Smooth muscle cell (in vitro differentiated cells): ENCODE results near the gene USP12. TPM values are rescaled to one million over a fixed set of nuclear protein-coding genes. Genes with fewer than 3 reads are reported as not detected.
"Not testable (repeated sequence)": the region's sequence is repeated elsewhere in the genome, so short reads cannot be mapped to it uniquely, and the experiment has no call there.

Source experiments
- DNase-seq: peaks from one replicate; lab custom pipeline; 2025; ENCODE audit not compliant: unreplicated experiment; lab: John Stamatoyannopoulos, UW
- H2AFZ ChIP-seq: fragments of 200-600 bp; sonication (generic); 2 replicates; pipeline ENCODE4 v1.6.0; 2016; ENCODE audit warnings: antibody characterized with exemption, low read depth, mild to moderate bottlenecking
- H3F3A ChIP-seq: fragments of 200-600 bp; sonication (generic); 2 replicates; pipeline ENCODE4 v1.6.0; 2017; ENCODE audit warnings: antibody characterized with exemption, low read depth
- H3K27ac ChIP-seq: fragments of 200-600 bp; sonication (generic); 2 replicates; pipeline ENCODE4 v1.5.1; 2016; ENCODE audit warnings: low read depth, mild to moderate bottlenecking
- H3K27me3 ChIP-seq: fragments of 200-600 bp; sonication (generic); 2 replicates; pipeline ENCODE4 v1.6.1; 2016; ENCODE audit warnings: low read depth, mild to moderate bottlenecking
- H3K36me3 ChIP-seq: fragments of 200-600 bp; sonication (generic); 2 replicates; pipeline ENCODE4 v1.5.1; 2016; ENCODE audit warnings: low read depth
- H3K4me1 ChIP-seq: fragments of 200-600 bp; sonication (generic); 2 replicates; pipeline ENCODE4 v1.5.1; 2016; ENCODE audit warnings: low read depth
- H3K4me2 ChIP-seq: fragments of 200-600 bp; sonication (generic); 2 replicates; pipeline ENCODE4 v1.6.0; 2016; ENCODE audit warnings: mild to moderate bottlenecking
- H3K4me3 ChIP-seq: fragments of 200-600 bp; sonication (generic); 2 replicates; pipeline ENCODE4 v1.5.1; 2016; ENCODE audit warnings: mild to moderate bottlenecking
- H3K79me2 ChIP-seq: fragments of 200-600 bp; sonication (generic); 2 replicates; pipeline ENCODE4 v1.6.0; 2016; ENCODE audit warnings: low read depth, mild to moderate bottlenecking
- H3K9ac ChIP-seq: fragments of 200-600 bp; sonication (generic); 2 replicates; pipeline ENCODE4 v1.6.0; 2016; ENCODE audit warnings: low read depth
- H3K9me3 ChIP-seq: fragments of 200-600 bp; sonication (generic); replicated peaks from 2 replicates; pipeline ENCODE4 v1.5.1; 2016; ENCODE audit warnings: low read depth
- H4K20me1 ChIP-seq: fragments of 200-600 bp; sonication (generic); 2 replicates; pipeline ENCODE4 v1.6.0; 2016; ENCODE audit warnings: low read depth
- WGBS: methylation state at CpG from one replicate; pipeline ENCODE4 v1.1.7; 2016; ENCODE audit warnings: low lambda C conversion rate; 5-methylcytosine and 5-hydroxymethylcytosine counted together
- polyA plus RNA-seq: library from polyadenylated mRNA; unstranded; fragments of >200 nt; fragmentation: Nextera tagmentation; extraction: Ambion mirVana; gene quantifications from 2 replicates; pipeline ENCODE4 v1.2.1, GENCODE V29; 2016
- total RNA-seq: library from RNA; depleted of rRNA; stranded (reverse); fragments of >200 nt; gene quantifications from 2 replicates; pipeline ENCODE4 v1.2.3, GENCODE V29; 2014
- TF ChIP-seq, protein P1 (sequence below): fragments of 200-600 bp; sonication (generic); IDR thresholded peaks from 2 replicates; pipeline ENCODE4 v1.5.1; 2017; ENCODE audit warnings: borderline replicate concordance, mild to moderate bottlenecking, antibody characterized with exemption; ENCODE audit not compliant: insufficient read depth, poor library complexity, severe bottlenecking

The USP12 gene
- total and polyA plus RNA-seq, 2 experiments from 2014 or later = 11.3 to 19.9 TPM

DNA sequence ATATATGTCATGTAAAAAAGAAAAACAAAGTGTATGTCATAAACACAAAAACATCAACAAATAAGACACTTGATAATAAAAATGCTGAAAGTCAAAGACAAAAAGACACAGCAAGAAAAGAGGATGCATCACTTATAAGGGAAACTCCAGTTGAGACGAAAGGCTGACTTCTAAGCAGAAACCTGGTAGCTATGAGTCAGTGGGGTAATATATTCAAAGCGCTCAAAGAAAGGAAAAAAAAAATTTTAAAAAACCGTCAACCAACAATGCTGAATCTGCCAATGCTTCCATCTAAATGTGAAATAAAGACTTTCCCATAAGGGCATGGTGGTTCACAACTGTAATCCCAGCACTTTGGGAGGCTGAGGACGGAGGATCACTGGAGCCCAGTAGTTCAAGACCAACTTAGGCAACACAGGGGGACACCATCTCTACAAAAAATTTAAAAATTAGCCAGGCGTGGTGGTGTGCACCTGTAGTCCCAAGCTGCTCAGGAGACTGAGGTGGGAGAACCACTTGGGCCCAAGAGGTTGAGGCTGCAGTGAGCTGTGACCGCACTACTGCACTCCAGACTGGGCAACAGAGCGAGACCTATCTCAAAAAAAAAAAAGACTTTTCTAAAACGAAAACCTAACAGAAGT lies 24.0 kb downstream of the USP12 start:
- Histone ChIP-seq H3K27ac (peak overlapping the region; percentile 19), H3K36me3 (no peaks in the 10 kb centered on the region), H2AFZ (no peak overlapping the region), H3K9me3 (no peaks in the 10 kb centered on the region), H3K4me2 (no peak overlapping the region), H3F3A (no peaks in the 10 kb centered on the region), H4K20me1 (peaks cover 87% of the 10 kb centered on the region), H3K27me3 (no peaks in the 10 kb centered on the region), H3K4me3 (no peak overlapping the region), H3K4me1 (no peaks in the 10 kb centered on the region), H3K9ac (no peak overlapping the region), H3K79me2 (peaks cover 99% of the 10 kb centered on the region)
- no peak for DNase-seq
- TF ChIP-seq, protein P1, sequence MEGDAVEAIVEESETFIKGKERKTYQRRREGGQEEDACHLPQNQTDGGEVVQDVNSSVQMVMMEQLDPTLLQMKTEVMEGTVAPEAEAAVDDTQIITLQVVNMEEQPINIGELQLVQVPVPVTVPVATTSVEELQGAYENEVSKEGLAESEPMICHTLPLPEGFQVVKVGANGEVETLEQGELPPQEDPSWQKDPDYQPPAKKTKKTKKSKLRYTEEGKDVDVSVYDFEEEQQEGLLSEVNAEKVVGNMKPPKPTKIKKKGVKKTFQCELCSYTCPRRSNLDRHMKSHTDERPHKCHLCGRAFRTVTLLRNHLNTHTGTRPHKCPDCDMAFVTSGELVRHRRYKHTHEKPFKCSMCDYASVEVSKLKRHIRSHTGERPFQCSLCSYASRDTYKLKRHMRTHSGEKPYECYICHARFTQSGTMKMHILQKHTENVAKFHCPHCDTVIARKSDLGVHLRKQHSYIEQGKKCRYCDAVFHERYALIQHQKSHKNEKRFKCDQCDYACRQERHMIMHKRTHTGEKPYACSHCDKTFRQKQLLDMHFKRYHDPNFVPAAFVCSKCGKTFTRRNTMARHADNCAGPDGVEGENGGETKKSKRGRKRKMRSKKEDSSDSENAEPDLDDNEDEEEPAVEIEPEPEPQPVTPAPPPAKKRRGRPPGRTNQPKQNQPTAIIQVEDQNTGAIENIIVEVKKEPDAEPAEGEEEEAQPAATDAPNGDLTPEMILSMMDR = no peak
- 85% methylated on average over 8 of the region's 8 CpGs for WGBS

DNA sequence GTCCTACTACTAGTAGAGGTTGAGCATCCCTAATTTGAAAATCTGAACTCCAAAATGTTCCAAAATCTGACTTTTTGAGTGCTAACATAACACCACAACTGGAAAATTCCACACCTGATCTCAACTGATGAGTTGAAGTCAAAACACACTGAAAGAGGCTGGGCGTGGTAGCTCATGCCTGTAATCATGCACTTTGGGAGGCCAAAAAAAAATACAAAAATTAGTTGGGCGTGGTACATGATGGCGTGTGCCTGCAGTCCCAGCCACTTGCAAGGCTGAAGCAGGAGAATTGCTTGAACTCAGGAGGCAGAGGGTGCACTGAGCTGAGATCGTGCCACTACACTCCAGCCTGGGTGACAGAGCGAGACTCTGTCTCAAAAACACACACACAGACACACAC lies 29.9 kb downstream of the USP12 start:
- Histone ChIP-seq H3K9me3 (no peaks in the 10 kb centered on the region), H3K4me3 (no peak overlapping the region), H3K79me2 (peaks cover 100% of the 10 kb centered on the region), H3K27ac (no peak overlapping the region), H4K20me1 (peaks cover 70% of the 10 kb centered on the region), H3K36me3 (peaks cover 3% of the 10 kb centered on the region), H3F3A (no peaks in the 10 kb centered on the region), H3K4me2 (no peak overlapping the region), H3K4me1 (no peaks in the 10 kb centered on the region), H2AFZ (no peak overlapping the region), H3K27me3 (no peaks in the 10 kb centered on the region), H3K9ac (no peak overlapping the region)
- no peak for DNase-seq
- TF ChIP-seq, protein P1 = no peak
- WGBS = over 99% methylated on average over 5 of the region's 5 CpGs

DNA sequence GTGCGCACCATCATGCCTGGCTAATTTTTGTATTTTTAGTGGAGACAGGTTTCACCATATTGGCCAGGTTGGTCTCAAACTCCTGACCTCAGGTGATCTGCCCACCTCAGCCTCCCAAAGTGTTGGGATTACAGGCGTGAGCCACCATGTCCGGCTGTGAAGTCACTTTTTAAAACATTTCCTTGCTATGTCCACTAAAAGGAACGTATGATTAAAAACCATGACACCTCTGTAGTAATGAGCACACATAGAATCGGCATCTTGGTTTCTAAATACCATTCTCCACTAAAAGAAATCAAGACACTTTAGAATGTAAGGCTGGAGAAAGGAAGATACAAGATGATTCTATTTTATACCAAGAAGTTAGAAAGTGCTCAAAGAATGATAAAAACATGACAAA lies 30.5 kb downstream of the USP12 start:
- not testable (repeated sequence) for H3K9ac ChIP-seq, H3K4me2 ChIP-seq, H3K27me3 ChIP-seq, DNase-seq, H3F3A ChIP-seq, H3K36me3 ChIP-seq, H3K27ac ChIP-seq, H2AFZ ChIP-seq, H3K9me3 ChIP-seq, H3K4me1 ChIP-seq, H3K4me3 ChIP-seq
- Histone ChIP-seq H4K20me1 (peaks cover 70% of the 10 kb centered on the region), H3K79me2 (peaks cover 100% of the 10 kb centered on the region)
- WGBS = 99% methylated on average over 5 of the region's 5 CpGs

DNA sequence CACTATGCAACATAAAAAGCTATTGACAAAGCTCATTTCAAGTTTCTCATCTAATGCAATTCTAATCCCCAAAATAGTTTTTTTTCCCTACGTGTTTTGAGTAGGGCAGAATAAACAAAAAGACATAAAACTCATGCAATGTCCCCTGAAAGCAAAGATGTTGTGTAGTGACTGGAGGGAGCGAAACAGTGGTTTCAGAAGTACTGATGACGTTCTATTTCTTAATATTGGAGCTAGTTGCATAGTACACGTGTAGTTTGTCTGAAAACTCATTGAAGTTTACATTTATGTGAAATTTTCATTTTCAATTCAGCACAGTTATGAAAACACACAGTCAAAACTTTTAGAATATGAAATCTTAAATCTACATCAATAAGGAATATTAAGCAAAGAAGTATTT lies 31.6 kb downstream of the USP12 start:
- DNase-seq = no peak
- 94% methylated on average over 4 of the region's 4 CpGs for WGBS
- peaks cover 70% of the 10 kb centered on the region for H4K20me1 ChIP-seq
- peaks cover 3% of the 10 kb centered on the region for H3K36me3 ChIP-seq
- no peaks in the 10 kb centered on the region for H3K4me1 ChIP-seq
- no peak overlapping the region for H3K4me2 ChIP-seq
- no peaks in the 10 kb centered on the region for H3K27me3 ChIP-seq
- no peak overlapping the region for H3K27ac ChIP-seq
- H3K9ac ChIP-seq = no peak overlapping the region
- TF ChIP-seq, protein P1 = no peak
- H3F3A ChIP-seq = no peaks in the 10 kb centered on the region
- no peak overlapping the region for H2AFZ ChIP-seq
- H3K9me3 ChIP-seq = no peaks in the 10 kb centered on the region
- H3K79me2 ChIP-seq = peaks cover 100% of the 10 kb centered on the region
- H3K4me3 ChIP-seq = no peak overlapping the region
